RWPE2 (cell line): ENCODE measurements around the gene KCNK3.
A peak's percentile ranks its signal among the peaks of the same experiment; 100 is the strongest.

Experiments used
- ATAC-seq: fragments of 200-7000 bp; cut with Tn5 transposase; 3 replicates; pipeline ENCODE4 v1.9.1; 2021; ENCODE audit warnings: low read depth
- DNase-seq: peaks from one replicate; pipeline ENCODE4 v3.0.0-alpha.2; 2020; ENCODE audit warnings: low spot score
- H3K27ac ChIP-seq: fragments of 450-650 bp; 2 replicates; pipeline ENCODE4 v1.5.1; 2017; ENCODE audit warnings: mild to moderate bottlenecking; ENCODE audit not compliant: poor library complexity, severe bottlenecking
- H3K27me3 ChIP-seq: fragments of 250-450 bp; sonication (Bioruptor Pico); 2 replicates; pipeline ENCODE4 v1.5.1; 2021; ENCODE audit warnings: mild to moderate bottlenecking, moderate library complexity; ENCODE audit not compliant: insufficient read depth, poor library complexity, severe bottlenecking
- H3K36me3 ChIP-seq: fragments of 250-450 bp; sonication (Bioruptor Pico); 2 replicates; pipeline ENCODE4 v1.5.1; 2020; ENCODE audit warnings: low read depth, mild to moderate bottlenecking, moderate library complexity
- H3K4me1 ChIP-seq: fragments of 250-450 bp; sonication (Bioruptor Pico); 2 replicates; pipeline ENCODE4 v1.5.1; 2021; ENCODE audit warnings: mild to moderate bottlenecking, moderate library complexity; ENCODE audit not compliant: insufficient read depth, poor library complexity, severe bottlenecking
- H3K4me3 ChIP-seq: fragments of 250-450 bp; sonication (Bioruptor Pico); 2 replicates; pipeline ENCODE4 v1.5.1; 2021; ENCODE audit warnings: mild to moderate bottlenecking, moderate library complexity; ENCODE audit not compliant: severe bottlenecking
- H3K9me3 ChIP-seq: fragments of 250-450 bp; sonication (Bioruptor Pico); 2 replicates; pipeline ENCODE4 v1.5.1; 2021; ENCODE audit warnings: mild to moderate bottlenecking, moderate library complexity; ENCODE audit not compliant: severe bottlenecking
- TF ChIP-seq, protein P1 (sequence below): fragments of 450-650 bp; IDR thresholded peaks from one replicate; pipeline ENCODE4 v1.5.1; 2017; ENCODE audit warnings: mild to moderate bottlenecking, moderate library complexity; ENCODE audit not compliant: poor library complexity, severe bottlenecking

KCNK3 gene

GRCh38 chr2:26764906-26765305 is 72.4 kb downstream of the KCNK3 start:
- ATAC-seq (no peak), DNase-seq (no peak)
- TF ChIP-seq, protein P1, sequence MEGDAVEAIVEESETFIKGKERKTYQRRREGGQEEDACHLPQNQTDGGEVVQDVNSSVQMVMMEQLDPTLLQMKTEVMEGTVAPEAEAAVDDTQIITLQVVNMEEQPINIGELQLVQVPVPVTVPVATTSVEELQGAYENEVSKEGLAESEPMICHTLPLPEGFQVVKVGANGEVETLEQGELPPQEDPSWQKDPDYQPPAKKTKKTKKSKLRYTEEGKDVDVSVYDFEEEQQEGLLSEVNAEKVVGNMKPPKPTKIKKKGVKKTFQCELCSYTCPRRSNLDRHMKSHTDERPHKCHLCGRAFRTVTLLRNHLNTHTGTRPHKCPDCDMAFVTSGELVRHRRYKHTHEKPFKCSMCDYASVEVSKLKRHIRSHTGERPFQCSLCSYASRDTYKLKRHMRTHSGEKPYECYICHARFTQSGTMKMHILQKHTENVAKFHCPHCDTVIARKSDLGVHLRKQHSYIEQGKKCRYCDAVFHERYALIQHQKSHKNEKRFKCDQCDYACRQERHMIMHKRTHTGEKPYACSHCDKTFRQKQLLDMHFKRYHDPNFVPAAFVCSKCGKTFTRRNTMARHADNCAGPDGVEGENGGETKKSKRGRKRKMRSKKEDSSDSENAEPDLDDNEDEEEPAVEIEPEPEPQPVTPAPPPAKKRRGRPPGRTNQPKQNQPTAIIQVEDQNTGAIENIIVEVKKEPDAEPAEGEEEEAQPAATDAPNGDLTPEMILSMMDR = no peak
- H3K27ac ChIP-seq = peak overlapping the region; percentile 45
- H3K27me3 ChIP-seq = no peaks in the 10 kb centered on the region
- peak overlapping the region; percentile 69 for H3K4me3 ChIP-seq
- no peaks in the 10 kb centered on the region for H3K9me3 ChIP-seq
- H3K36me3 ChIP-seq = peaks cover 20% of the 10 kb centered on the region
- H3K4me1 ChIP-seq = peaks cover 25% of the 10 kb centered on the region

DNA sequence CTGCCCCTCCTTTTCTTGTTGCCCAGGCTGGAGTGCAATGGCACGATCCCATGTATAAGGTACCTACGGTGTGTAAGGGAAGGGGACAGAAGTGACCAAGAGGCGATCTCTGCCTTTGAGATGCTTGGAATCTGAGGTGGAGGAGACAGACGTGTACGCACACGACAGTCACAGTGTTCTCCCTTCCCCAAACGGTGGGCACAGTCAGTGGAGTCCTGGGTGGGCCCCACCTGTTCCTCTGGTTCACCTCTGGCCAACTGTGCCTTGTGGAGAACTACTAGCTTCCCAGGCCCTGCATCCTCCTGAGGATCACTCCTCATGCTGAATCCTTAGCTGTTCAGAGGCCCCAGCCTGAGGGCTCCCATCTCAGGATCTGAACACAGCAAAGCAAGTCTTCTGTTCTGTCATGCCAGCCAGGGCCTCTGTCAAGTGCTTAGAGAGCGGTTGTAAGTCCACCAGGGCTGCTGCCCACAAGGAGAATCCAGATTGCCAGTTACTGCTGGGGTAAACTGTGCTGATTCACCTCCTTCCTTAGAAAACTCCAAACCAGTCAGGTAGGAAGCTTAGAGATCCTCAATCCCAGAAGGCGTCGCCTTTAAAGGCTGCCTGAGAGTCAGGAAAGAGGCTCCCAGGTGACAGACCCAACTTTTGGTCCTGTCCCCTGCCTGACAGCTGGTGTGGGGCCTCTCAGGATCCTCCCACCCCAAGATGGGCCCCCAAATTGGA is 73.1 kb downstream of the KCNK3 start:
- H3K36me3 ChIP-seq = peaks cover 22% of the 10 kb centered on the region
- H3K9me3 ChIP-seq = no peaks in the 10 kb centered on the region
- TF ChIP-seq, protein P1 = no peak
- H3K27me3 ChIP-seq = no peaks in the 10 kb centered on the region
- H3K4me1 ChIP-seq = peaks cover 31% of the 10 kb centered on the region
- no peak for ATAC-seq
- DNase-seq = no peak
- peak overlapping the region; percentile 45 for H3K27ac ChIP-seq
- peak overlapping the region; percentile 69 for H3K4me3 ChIP-seq

DNA sequence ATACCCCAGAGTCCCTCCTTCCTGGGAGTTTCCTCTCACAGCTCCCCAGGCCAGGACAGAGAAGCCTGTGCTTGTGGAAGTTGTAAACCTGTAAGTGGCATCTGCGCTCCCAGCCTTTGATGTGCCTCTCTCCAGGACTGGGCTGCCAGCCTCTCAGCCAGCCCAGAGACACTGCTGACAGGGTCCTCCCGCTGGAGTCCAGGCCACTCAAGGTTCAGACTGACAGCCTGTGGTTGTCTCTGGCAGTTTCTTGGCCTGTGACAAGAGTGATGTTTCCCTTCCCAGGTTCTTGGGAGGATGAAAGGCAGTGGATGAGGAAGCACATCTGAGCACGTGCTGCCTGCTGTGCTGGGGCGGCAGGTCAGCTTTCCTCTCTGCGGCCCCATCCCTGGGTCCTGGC is 74.6 kb downstream of the KCNK3 start:
- DNase-seq (no peak), ATAC-seq (no peak)
- Histone ChIP-seq H3K36me3 (peaks cover 25% of the 10 kb centered on the region), H3K27ac (peak overlapping the region; percentile 45), H3K4me3 (no peak overlapping the region), H3K4me1 (peaks cover 46% of the 10 kb centered on the region), H3K9me3 (no peaks in the 10 kb centered on the region), H3K27me3 (no peaks in the 10 kb centered on the region)
- TF ChIP-seq, protein P1 = no peak

DNA sequence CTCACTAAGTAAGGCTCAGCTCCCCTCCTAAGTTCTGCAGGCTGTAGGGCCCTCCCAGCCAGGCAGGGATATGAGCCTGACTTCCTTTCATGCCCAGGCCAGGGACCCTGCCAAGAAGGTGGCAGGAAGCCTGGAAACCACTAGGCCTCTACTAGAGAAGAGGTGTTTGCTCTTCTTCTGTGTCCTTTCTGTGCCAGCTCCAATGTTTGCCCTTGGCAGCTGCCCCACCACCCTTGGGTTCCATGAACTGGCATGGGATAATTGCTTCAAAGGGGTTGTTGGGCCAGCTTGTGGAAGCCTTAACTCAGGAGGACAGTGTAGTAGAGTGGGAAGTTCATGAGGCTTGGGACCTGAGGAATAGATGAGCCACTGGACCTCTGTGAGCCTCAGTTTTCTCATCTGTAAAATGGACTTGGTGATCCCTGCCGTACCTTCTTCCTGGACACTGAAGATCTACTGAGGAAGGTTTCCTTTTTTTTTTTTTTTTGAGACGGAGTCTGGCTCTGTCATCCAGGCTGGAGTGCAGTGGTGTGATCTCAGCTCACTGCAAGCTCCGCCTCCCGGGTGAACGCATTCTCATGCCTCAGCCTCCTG is 75.5 kb downstream of the KCNK3 start:
- no peak overlapping the region for H3K27ac ChIP-seq
- DNase-seq (no peak), ATAC-seq (no peak)
- peaks cover 31% of the 10 kb centered on the region for H3K36me3 ChIP-seq
- no peak overlapping the region for H3K4me3 ChIP-seq
- H3K4me1 ChIP-seq = peaks cover 53% of the 10 kb centered on the region
- TF ChIP-seq, protein P1 = no peak
- H3K27me3 ChIP-seq = no peaks in the 10 kb centered on the region
- H3K9me3 ChIP-seq = no peaks in the 10 kb centered on the region

DNA sequence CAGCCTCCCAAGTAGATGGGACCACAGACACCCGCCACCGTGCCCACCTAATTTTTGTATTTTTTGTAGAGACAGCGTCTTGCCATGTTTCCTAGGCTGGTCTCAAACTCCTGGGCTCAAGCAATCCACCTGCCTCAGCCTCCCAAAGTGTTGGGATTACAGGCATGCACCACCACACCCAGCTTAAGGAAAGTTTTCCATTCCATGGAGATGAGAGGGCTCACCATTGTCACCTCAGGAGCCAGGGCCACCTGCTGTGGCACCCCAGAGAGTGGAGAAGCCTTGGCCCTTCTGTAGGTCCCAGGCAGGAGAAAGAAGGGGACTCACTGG is 76.2 kb downstream of the KCNK3 start:
- TF ChIP-seq, protein P1 = no peak
- no peak overlapping the region for H3K4me3 ChIP-seq
- peak overlapping the region; percentile 57 for H3K27ac ChIP-seq
- no peaks in the 10 kb centered on the region for H3K27me3 ChIP-seq
- ATAC-seq (no peak), DNase-seq (no peak)
- H3K36me3 ChIP-seq = peaks cover 33% of the 10 kb centered on the region
- peaks cover 50% of the 10 kb centered on the region for H3K4me1 ChIP-seq
- H3K9me3 ChIP-seq = no peaks in the 10 kb centered on the region
